HG02610 (cell line): ENCODE data around the gene MLLT10.

Source experiments
- ATAC-seq: cut with Tn5 transposase; IDR thresholded peaks from one replicate; pipeline ENCODE4 v1.9.1; 2021; ENCODE audit warnings: mild to moderate bottlenecking, moderate library complexity; ENCODE audit not compliant: unreplicated experiment

Gene MLLT10

GRCh38 chr10:21756707-21757106 is 222.7 kb downstream of the MLLT10 start:
- ATAC-seq: no peak

DNA sequence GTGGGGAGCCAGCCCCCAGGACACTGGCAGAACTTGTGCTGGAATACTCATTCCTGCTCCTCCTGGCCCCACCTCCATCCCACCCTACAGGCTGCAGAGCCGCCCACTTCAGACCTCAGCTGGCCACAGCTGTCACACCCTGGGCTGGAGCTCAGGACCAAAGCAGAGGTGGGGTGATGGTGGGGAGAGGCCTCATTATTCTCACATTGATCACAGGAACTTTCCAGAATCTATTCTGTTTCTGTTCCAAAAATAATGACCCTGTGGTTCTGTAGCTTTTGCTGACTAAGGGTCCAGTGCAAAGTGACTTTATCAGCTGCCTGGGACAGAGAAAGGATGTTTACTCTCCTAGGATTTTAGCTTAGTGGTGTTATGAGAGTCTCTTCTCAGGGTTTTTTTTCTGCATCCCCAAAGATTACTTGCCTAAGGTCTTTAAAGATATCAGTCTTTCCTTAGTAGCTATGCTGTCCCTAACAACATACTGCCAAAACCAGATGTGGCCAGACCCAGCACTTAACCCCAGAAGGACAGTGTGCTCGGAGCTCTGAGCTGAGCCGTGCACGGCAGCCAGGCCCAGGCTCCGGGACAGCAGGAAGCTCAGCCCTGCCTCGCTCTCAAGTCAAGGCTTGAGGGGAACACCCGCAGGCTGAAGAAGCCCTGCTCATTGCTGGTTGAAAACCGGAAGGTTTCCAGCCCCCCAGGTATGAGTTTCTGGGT is 223.3 kb downstream of the MLLT10 start:
- ATAC-seq: no peak

DNA sequence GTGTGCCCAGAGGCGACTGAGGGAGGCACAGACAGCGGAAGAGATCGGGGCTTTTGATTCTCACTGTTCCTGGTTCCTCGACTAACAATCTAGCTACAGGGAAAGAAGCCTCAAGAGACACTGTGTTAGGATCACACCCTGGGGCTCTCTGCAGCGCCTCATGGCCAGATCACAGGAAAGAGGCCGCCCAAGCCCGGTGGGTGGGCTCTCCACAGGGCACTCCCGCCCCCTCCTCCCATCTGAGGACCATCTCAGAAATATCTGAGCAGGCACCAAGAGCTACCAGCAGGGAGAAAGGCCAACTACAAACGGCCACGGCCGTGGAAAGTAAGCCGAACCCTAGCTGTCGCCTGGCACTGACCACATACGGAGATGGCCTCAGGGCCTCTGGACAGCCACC is 224.2 kb downstream of the MLLT10 start:
- no peak for ATAC-seq

- ATAC-seq: no peak
Observed at GRCh38 chr10:21758696-21759095, 224.7 kb downstream of the MLLT10 start.

DNA sequence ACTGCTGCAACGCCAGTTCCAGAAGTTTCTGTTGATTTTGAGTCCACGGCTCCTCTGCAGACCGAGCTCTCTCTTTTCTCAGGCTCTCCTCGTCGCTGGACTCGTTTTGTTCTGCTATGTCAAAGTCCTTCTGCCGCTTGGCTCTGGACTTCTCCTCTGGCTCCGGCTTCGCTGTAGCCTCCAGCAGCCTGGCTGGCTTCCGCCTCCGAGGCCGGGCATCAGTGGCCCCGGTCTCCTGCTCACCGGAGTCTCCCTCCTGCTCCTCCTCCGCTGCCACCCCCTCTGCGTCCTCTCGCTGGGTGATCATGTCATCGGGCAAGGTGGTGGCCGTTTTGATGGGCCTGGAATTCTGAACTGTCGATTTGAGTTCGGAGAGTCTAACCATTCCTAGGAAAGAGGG is 225.2 kb downstream of the MLLT10 start:
- no peak for ATAC-seq

- ATAC-seq: no peak
Observed at GRCh38 chr10:21760332-21760731, 226.3 kb downstream of the MLLT10 start.

DNA sequence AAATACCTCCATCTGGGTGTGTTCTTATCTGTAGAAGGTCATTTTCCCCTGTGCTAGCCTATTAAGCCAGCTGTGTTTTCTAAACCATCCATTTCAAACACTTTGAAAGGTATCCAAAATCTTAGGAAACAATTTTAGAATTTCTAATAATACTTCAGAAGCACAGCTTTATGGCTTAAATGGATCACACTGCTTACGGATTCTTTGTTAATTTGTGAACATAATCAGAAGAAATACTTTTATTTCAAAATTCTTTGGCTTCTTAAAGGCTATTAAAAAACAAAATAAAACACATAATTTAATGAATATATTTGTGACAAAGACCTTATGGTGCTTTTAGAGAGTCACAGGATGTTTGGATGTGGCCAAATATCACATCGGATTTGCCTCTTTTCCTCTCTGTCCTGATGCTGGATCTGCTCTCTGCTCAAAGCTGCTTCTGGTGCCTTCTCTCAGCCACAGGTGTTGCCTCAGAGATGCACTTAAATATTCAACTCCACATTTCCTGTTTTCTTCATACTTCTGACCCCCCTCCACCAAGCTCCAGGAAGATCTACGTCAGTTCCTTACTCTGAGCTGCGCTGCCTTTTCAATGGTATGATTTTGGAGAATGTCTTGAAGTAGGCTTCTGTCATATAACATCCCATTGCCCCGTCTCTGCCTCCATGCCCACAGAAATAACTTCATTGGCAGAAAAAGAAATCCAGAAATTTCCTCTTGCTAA is 230.6 kb downstream of the MLLT10 start:
- ATAC-seq: no peak

GRCh38 chr10:21769041-21769440 is 235.0 kb downstream of the MLLT10 start:
- ATAC-seq: no peak

DNA sequence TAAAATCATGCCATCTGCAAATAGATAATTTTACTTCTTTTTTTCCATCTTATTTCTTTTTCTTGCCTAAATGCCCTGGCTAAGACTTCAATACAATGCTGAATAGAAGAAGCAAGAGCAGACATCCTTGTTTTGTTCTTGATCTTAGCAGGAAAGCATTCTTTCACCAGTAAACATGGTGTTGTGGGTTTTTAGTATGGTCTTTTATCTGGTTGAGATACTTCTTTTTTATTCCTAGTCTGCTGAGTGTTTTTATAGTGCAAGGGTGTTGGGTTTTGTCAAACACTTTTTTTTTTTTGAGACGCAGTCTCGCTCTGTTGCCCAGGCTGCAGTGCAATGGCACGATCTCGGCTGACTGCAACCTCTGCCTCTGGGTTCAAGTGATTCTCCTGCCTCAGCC is 237.2 kb downstream of the MLLT10 start:
- ATAC-seq: no peak

GRCh38 chr10:21776883-21777282 is 242.9 kb downstream of the MLLT10 start:
- ATAC-seq: no peak

- ATAC-seq: no peak
Observed at GRCh38 chr10:21791276-21791675, 257.2 kb downstream of the MLLT10 start.
